Esophagus muscularis mucosa (tissue), 4 donors: ENCODE results near the gene KLK3. TPM values are rescaled to one million over a fixed set of nuclear protein-coding genes. Genes with fewer than 3 reads are reported as not detected.

Experiments used
- DNase-seq: peaks from one replicate; pipeline ENCODE4 v3.0.0-alpha.2; 2017; ENCODE audit errors: extremely low spot score
- H3K27ac ChIP-seq, 4 donors: fragments of 200-600 bp; sonication (generic); replicated peaks in 1 of 4; 1 replicate in 3 of 4; 2 replicates in 1 of 4; pipeline ENCODE4 v1.5.1; 2016 to 2019; ENCODE audit warnings: mild to moderate bottlenecking in 1 of 4
- H3K27me3 ChIP-seq, 4 donors: fragments of 200-600 bp; sonication (generic); one replicate each; pipeline versions ENCODE4 v1.5.1 to v1.6.0; 2016 to 2019
- H3K36me3 ChIP-seq, 4 donors: fragments of 200-600 bp; sonication (generic); one replicate each; pipeline ENCODE4 v1.5.1; 2016 to 2019
- H3K4me1 ChIP-seq, 4 donors: fragments of 200-600 bp; sonication (generic); one replicate each; pipeline ENCODE4 v1.5.1; 2016 to 2019
- H3K4me3 ChIP-seq, 4 donors: fragments of 200-600 bp; sonication (generic); 1 replicate in 2 of 4; 2 replicates in 2 of 4; pipeline ENCODE4 v1.5.1; 2016 to 2019; ENCODE audit warnings: mild to moderate bottlenecking in 4 of 4, moderate library complexity in 1 of 4
- H3K9me3 ChIP-seq, 4 donors: fragments of 200-600 bp; sonication (generic); 1 replicate in 3 of 4; 2 replicates in 1 of 4; pipeline ENCODE4 v1.5.1; 2016 to 2019
- CTCF ChIP-seq, 3 experiments: fragments of 200-600 bp in 2 of 3; fragments of 450-650 bp in 1 of 3; sonication (generic) in 2 of 3; IDR thresholded peaks; one replicate each; pipeline ENCODE4 v1.5.1; 2017 to 2019; ENCODE audit warnings: antibody characterized with exemption in 3 of 3, mild to moderate bottlenecking in 2 of 3, moderate library complexity in 1 of 3
- EP300 ChIP-seq: sonication (generic); formaldehyde crosslinking; IDR thresholded peaks from one replicate; pipeline ENCODE4 v1.6.1; 2017; ENCODE audit warnings: antibody characterized with exemption
- POLR2A ChIP-seq: fragments of 450-650 bp; IDR thresholded peaks from one replicate; pipeline ENCODE4 v1.6.1; 2017; ENCODE audit warnings: antibody characterized with exemption, moderate library complexity, mild to moderate bottlenecking, low read depth
- POLR2AphosphoS5 ChIP-seq, 2 donors: sonication (generic); formaldehyde crosslinking; IDR thresholded peaks; one replicate each; pipeline ENCODE4 v1.6.1; 2017; ENCODE audit warnings: antibody characterized with exemption in 2 of 2
- WGBS: methylation state at CpG from one replicate; pipeline ENCODE4 v1.1.5; 2018; 5-methylcytosine and 5-hydroxymethylcytosine counted together
- intact Hi-C: fragments of 100-400 bp; cut with DNase I; formaldehyde crosslinking; loops from one replicate; pipeline ENCODE4 v1.15.1; 2023
- total RNA-seq, 4 donors: library from RNA; depleted of rRNA; stranded (reverse); fragments of >200 nt; gene quantifications; one replicate each; pipeline versions ENCODE4 v1.1.0 to v1.2.1, GENCODE V29; 2016

The KLK3 gene
- total RNA-seq, 4 donors from 2014 or later: not detected

GRCh38 chr19:50897612-50898011 is 42.9 kb downstream of the KLK3 start:
- no peaks in the 10 kb centered on the region for H3K9me3 ChIP-seq
- no peak overlapping the region for H3K27ac ChIP-seq
- peaks cover 0 to 68% (median 2%) of the 10 kb centered on the region in 4 donors for H3K27me3 ChIP-seq
- TF ChIP-seq CTCF (IDR thresholded peaks at IDR 0.05) (no peak), POLR2A (no peak), EP300 (no peak), POLR2AphosphoS5 (IDR thresholded peaks at IDR 0.05) (no peak)
- intact Hi-C loops: no loop called here
- no peak overlapping the region for H3K4me3 ChIP-seq
- no peak for DNase-seq
- WGBS: 80% methylated on average over 1 of the region's 3 CpGs
- no peaks in the 10 kb centered on the region for H3K4me1 ChIP-seq
- H3K36me3 ChIP-seq: no peaks in the 10 kb centered on the region

- intact Hi-C loops: no loop called here
- Histone ChIP-seq H3K4me1 (no peaks in the 10 kb centered on the region), H3K9me3 (no peaks in the 10 kb centered on the region), H3K27ac (no peak overlapping the region), H3K4me3 (no peak overlapping the region), H3K27me3 (peaks cover 0 to 66% (median 2%) of the 10 kb centered on the region in 4 donors), H3K36me3 (no peaks in the 10 kb centered on the region)
- TF ChIP-seq EP300 (no peak), POLR2A (no peak), POLR2AphosphoS5 (IDR thresholded peaks at IDR 0.05) (no peak), CTCF (IDR thresholded peaks at IDR 0.05) (no peak)
- no peak for DNase-seq
- 78% methylated on average over 4 of the region's 4 CpGs for WGBS
These were observed 43.3 kb downstream of the KLK3 start for GRCh38 chr19:50898018-50898417.

- DNase-seq: no peak
- H3K4me3 ChIP-seq: no peak overlapping the region
- no peaks in the 10 kb centered on the region for H3K9me3 ChIP-seq
- no peaks in the 10 kb centered on the region for H3K4me1 ChIP-seq
- no peak overlapping the region for H3K27ac ChIP-seq
- WGBS: 80% methylated on average over 3 of the region's 3 CpGs
- H3K36me3 ChIP-seq: no peaks in the 10 kb centered on the region
- peaks cover 0 to 67% (median 2%) of the 10 kb centered on the region in 4 donors for H3K27me3 ChIP-seq
- TF ChIP-seq CTCF (IDR thresholded peaks at IDR 0.05): no peak
- intact Hi-C loops: no loop called here
These were observed 44.9 kb downstream of the KLK3 start for GRCh38 chr19:50899569-50899968.

- H3K36me3 ChIP-seq: no peaks in the 10 kb centered on the region
- WGBS: 65% methylated on average over 4 of the region's 4 CpGs
- no peak for TF ChIP-seq POLR2AphosphoS5 (IDR thresholded peaks at IDR 0.05)
- no peak for TF ChIP-seq POLR2A
- TF ChIP-seq EP300: no peak
- TF ChIP-seq CTCF (IDR thresholded peaks at IDR 0.05): no peak
- peaks cover 0 to 77% (median 9%) of the 10 kb centered on the region in 4 donors for H3K27me3 ChIP-seq
- H3K9me3 ChIP-seq: no peaks in the 10 kb centered on the region
- no peaks in the 10 kb centered on the region for H3K4me1 ChIP-seq
- no peak overlapping the region for H3K4me3 ChIP-seq
- intact Hi-C loops: no loop called here
- no peak overlapping the region for H3K27ac ChIP-seq
- no peak for DNase-seq
These were observed 47.9 kb downstream of the KLK3 start for GRCh38 chr19:50902640-50903039.

GRCh38 chr19:50906217-50906616 is 51.5 kb downstream of the KLK3 start:
- 13% methylated on average over 5 of the region's 5 CpGs for WGBS
- no peaks in the 10 kb centered on the region for H3K36me3 ChIP-seq
- H3K4me1 ChIP-seq: peaks cover 0 to 10% (median 7%) of the 10 kb centered on the region in 4 donors
- H3K27ac ChIP-seq: no peak overlapping the region
- intact Hi-C loops: no loop called here
- H3K27me3 ChIP-seq: peaks cover 0 to 84% (median 30%) of the 10 kb centered on the region in 4 donors
- H3K4me3 ChIP-seq: no peak overlapping the region
- no peaks in the 10 kb centered on the region for H3K9me3 ChIP-seq
- TF ChIP-seq CTCF (IDR thresholded peaks at IDR 0.05) (peak in 1 of 3 experiments; percentile 27), POLR2A (no peak), POLR2AphosphoS5 (IDR thresholded peaks at IDR 0.05) (no peak), EP300 (no peak)
- no peak for DNase-seq
